Measurements from ENCODE around the gene SMARCC1. TPM values are rescaled to one million over a fixed set of nuclear protein-coding genes. Genes with fewer than 3 reads are reported as not detected.

Gene SMARCC1
- total and polyA plus RNA-seq, 2 of the 4 experiments (the other 2 are of a cell fraction), result 18.6 to 39.6 TPM

- peak overlapping the region; percentile 94 for H3K56ac ChIP-seq (ENCODE audit: extremely low read depth, insufficient read depth, low read length)
- no peak overlapping the region for H2BK20ac ChIP-seq (ENCODE audit: low read depth, low read length)
- peak overlapping the region; percentile 86 for H4K5ac ChIP-seq (ENCODE audit: low read depth, low read length)
- ChIA-PET CTCF (no interaction called here), POLR2A (ENCODE audit: unreplicated experiment) (no interaction called here)
- ATAC-seq (ENCODE audit: low read depth), result no peak
- H4K20me1 ChIP-seq (ENCODE audit: insufficient read depth, low read length), result peaks cover 26% of the 10 kb centered on the region
- peak overlapping the region; percentile 97 for H2BK5ac ChIP-seq (ENCODE audit: low read depth, low read length, poor library complexity, severe bottlenecking)
- dilution Hi-C loops (cut with HindIII; ENCODE audit: low sequenced_read_pairs, unreplicated experiment), result no loop called here
- H3K4me3 ChIP-seq (ENCODE audit: insufficient read depth, low read depth, low read length), result peak overlapping the region; percentile 61
- in situ Hi-C loops (cut with MboI; ENCODE audit: low sequenced_read_pairs), result no loop called here
- H3K4me1 ChIP-seq (ENCODE audit: control insufficient read depth, insufficient read depth, low read length), result peaks cover 2% of the 10 kb centered on the region
- WGBS, 2 experiments (ENCODE audit: extremely low coverage in 2 of 2, insufficient read length in 1 of 2), result 22% methylated on average over 5 of the region's 23 CpGs; no CpG with 5 or more reads in 1 of the 2 experiments
- H3K79me1 ChIP-seq (ENCODE audit: low read depth in 1 of 2, low read length in 2 of 2), result peaks cover 3 to 32% of the 10 kb centered on the region in 2 experiments; a peak in 3 of 4 replicates
- peak overlapping the region; percentile 98 for H3K14ac ChIP-seq (replicated peaks; ENCODE audit: low read depth, low read length)
- H4K91ac ChIP-seq (ENCODE audit: insufficient read depth, low read depth, low read length), result peak overlapping the region; percentile 96
- peak overlapping the region; percentile 79; the same call in 1 of the 2 replicates for H2AK5ac ChIP-seq (ENCODE audit: low read depth, low read length)
- H3K27me3 ChIP-seq (ENCODE audit: control insufficient read depth, insufficient read depth, low read length), result no peaks in the 10 kb centered on the region
- peak overlapping the region; percentile 97 for H3K4ac ChIP-seq (ENCODE audit: low read depth, low read length)
- 0 out of 2 replicates have a peak, but pooled peaks cover 2% of the 10 kb centered on the region for H3K36me3 ChIP-seq (ENCODE audit: control insufficient read depth, insufficient read depth, low read length)
- H2BK120ac ChIP-seq (ENCODE audit: low read depth, low read length), result no peak overlapping the region
- H3K18ac ChIP-seq (ENCODE audit: low read depth, low read length), result peak overlapping the region; percentile 8; the same call in 1 of the 2 replicates
- peak overlapping the region; percentile 92 for H3K27ac ChIP-seq (ENCODE audit: insufficient read depth, low read length)
- peak overlapping the region; percentile 96; the same call in 1 of the 2 replicates for H3K23ac ChIP-seq (ENCODE audit: low read depth, low read length)
- no TSS peak for BruUV-seq (replicated peaks)
- H3K9me3 ChIP-seq (ENCODE audit: control insufficient read depth, insufficient read depth, low read length), result no peaks in the 10 kb centered on the region
- no peak for DNase-seq
- peak overlapping the region; percentile 69 for H3K4me2 ChIP-seq (ENCODE audit: low read depth, low read length)
- peak overlapping the region; percentile 80 for H2AK9ac ChIP-seq (replicated peaks; ENCODE audit: low read depth, low read length, poor library complexity)
- H3K9ac ChIP-seq (ENCODE audit: low read depth, low read length), result peak overlapping the region; percentile 97
- peak overlapping the region; percentile 98 for H2AFZ ChIP-seq (replicated peaks; ENCODE audit: low read length, poor library complexity)
- peak overlapping the region; percentile 98 to 99 for H4K8ac ChIP-seq (ENCODE audit: low read depth in 2 of 2, low read length in 2 of 2)
- intact Hi-C loops (cut with micrococcal nuclease), result no loop called here
- H2BK15ac ChIP-seq (ENCODE audit: low read depth, low read length), result no peak overlapping the region
- H3K9me1 ChIP-seq (ENCODE audit: insufficient read depth, low read length), result peaks cover 3% of the 10 kb centered on the region; the same call in 1 of the 2 replicates
- TF ChIP-seq RFX5 (IDR thresholded peaks at IDR 0.05; ENCODE audit: low read depth, low read length) (no peak), NFE2L2 (IDR thresholded peaks at IDR 0.05; ENCODE audit: low read depth, low read length) (no peak), USF2 (IDR thresholded peaks at IDR 0.05; ENCODE audit: low read depth, low read length) (no peak), SMC3 (IDR thresholded peaks at IDR 0.05; ENCODE audit: low read depth, low read length) (no peak), RCOR1 (IDR thresholded peaks at IDR 0.05; ENCODE audit: insufficient replicate concordance, low read length) (no peak), BHLHE40 (IDR thresholded peaks at IDR 0.05; ENCODE audit: low read depth, low read length) (no peak), RAD21 (IDR thresholded peaks at IDR 0.05; ENCODE audit: low read length) (no peak), MAZ (IDR thresholded peaks at IDR 0.05; ENCODE audit: borderline replicate concordance, low read depth, low read length) (no peak), MAFK (IDR thresholded peaks at IDR 0.05; ENCODE audit: low read depth, low read length) (no peak), CEBPB (IDR thresholded peaks at IDR 0.05; ENCODE audit: low read depth, low read length) (no peak), CTCF (conservative IDR thresholded peaks at IDR 0.05; ENCODE audit: low read depth, low read length) (no peak), ELK1 (IDR thresholded peaks at IDR 0.05; ENCODE audit: borderline replicate concordance, low read depth, low read length) (no peak), CHD1 (IDR thresholded peaks at IDR 0.05; ENCODE audit: low read depth, low read length) (no peak), POLR2A (IDR thresholded peaks at IDR 0.05; ENCODE audit: low read depth, low read length) (no peak)
These were observed 984 bp upstream of the SMARCC1 start for GRCh38 chr3:47782446-47783308.
